K562 (cell line): ENCODE measurements around the gene CCDC50. TPM values are rescaled to one million over a fixed set of nuclear protein-coding genes. Genes with fewer than 3 reads are reported as not detected.

Source experiments
- ATAC-seq: fragments of 200-7000 bp; cut with Tn5 transposase; 3 replicates; pipeline ENCODE4 v1.9.1; 2020; ENCODE audit warnings: moderate library complexity
- BruUV-seq: library from RNA; stranded (reverse); fragments of 400-500 nt; replicated peaks from 2 replicates; lab custom pipeline; 2021; lab: Mats Ljungman, UMichigan
- CTCF ChIA-PET: fragments of 300-600 bp; formaldehyde crosslinking; extraction: SDS; loops from one replicate; lab custom pipeline; 2021; ENCODE audit warnings: low intra/inter-chr PET ratio; lab: Yijun Ruan, JAX
- POLR2A ChIA-PET: fragments of 300-600, 350-650 bp; sonication (Branson Sonifier 250); formaldehyde crosslinking; extraction: SDS; loops from one replicate; lab custom pipeline; 2021; ENCODE audit warnings: antibody characterized with exemption, inconsistent platforms; lab: Yijun Ruan, JAX
- DNase-seq, 4 experiments: peaks; one replicate each; pipeline versions ENCODE4 v3.0.0 to v3.0.0-alpha.2; 2011 to 2018; ENCODE audit warnings: low spot score in 3 of 4, mixed read lengths in 3 of 4; ENCODE audit errors: extremely low read depth in 1 of 4
- FAIRE-seq: peaks from 2 replicates; lab custom pipeline; 2011; peaks lifted over from hg19 to GRCh38; lab: Jason Lieb, UNC
- H2AFZ ChIP-seq: 2 replicates; pipeline ENCODE4 v1.6.0; 2011; ENCODE audit warnings: low read depth, low read length, control low read depth, inconsistent platforms
- H3K27ac ChIP-seq: fragments of 200-600 bp; 3 replicates; pipeline ENCODE4 v1.8.0; 2011; ENCODE audit warnings: low read depth, mild to moderate bottlenecking, control low read depth, inconsistent platforms, low read length, moderate library complexity, mixed read lengths; ENCODE audit errors: extremely low read depth
- H3K27me3 ChIP-seq, 2 experiments: fragments of 300-600 bp in 1 of 2; 2 replicates in 1 of 2; 3 replicates in 1 of 2; pipeline versions ENCODE4 v1.6.0 to v1.8.0; 2011; ENCODE audit warnings: inconsistent platforms in 2 of 2, low read length in 2 of 2, mild to moderate bottlenecking in 1 of 2, mixed read lengths in 1 of 2, moderate library complexity in 1 of 2; ENCODE audit not compliant: control insufficient read depth in 2 of 2, insufficient read depth in 2 of 2
- H3K36me3 ChIP-seq: fragments of 300-600 bp; 3 replicates; pipeline ENCODE4 v1.8.0; 2011; ENCODE audit warnings: mild to moderate bottlenecking, low read length, inconsistent platforms; ENCODE audit not compliant: control insufficient read depth, insufficient read depth
- H3K4me1 ChIP-seq, 2 experiments: fragments of 200-600 bp in 1 of 2; replicated peaks in 1 of 2; 2 replicates in 1 of 2; 3 replicates in 1 of 2; pipeline versions ENCODE4 v1.5.1 to v1.8.0; 2011; ENCODE audit warnings: inconsistent platforms in 2 of 2, low read length in 2 of 2, mild to moderate bottlenecking in 1 of 2, mixed read lengths in 1 of 2, moderate library complexity in 1 of 2; ENCODE audit not compliant: control insufficient read depth in 2 of 2, insufficient read depth in 2 of 2
- H3K4me2 ChIP-seq: 2 replicates; pipeline ENCODE4 v1.6.1; 2011; ENCODE audit warnings: low read length, control low read depth, inconsistent platforms, mixed read lengths; ENCODE audit not compliant: insufficient read depth
- H3K4me3 ChIP-seq: fragments of 200-600 bp; sonication (generic), shearing (Covaris generic); 2 replicates; pipeline ENCODE4 v1.5.1; 2016; ENCODE audit warnings: control low read depth, inconsistent platforms
- H3K79me2 ChIP-seq: fragments of 200-600 bp; 3 replicates; pipeline ENCODE4 v1.8.0; 2011; ENCODE audit warnings: low read length, inconsistent platforms; ENCODE audit not compliant: control insufficient read depth, insufficient read depth
- H3K9ac ChIP-seq, 2 experiments: 2 replicates each; pipeline versions ENCODE4 v1.6.0 to v1.6.1; 2011; ENCODE audit warnings: low read depth in 2 of 2, low read length in 2 of 2, control low read depth in 1 of 2, inconsistent platforms in 1 of 2, mild to moderate bottlenecking in 1 of 2, mixed read lengths in 1 of 2; ENCODE audit not compliant: insufficient read depth in 1 of 2
- H3K9me1 ChIP-seq: one replicate; pipeline ENCODE4 v1.6.0; 2011; ENCODE audit warnings: inconsistent platforms, mild to moderate bottlenecking, low read length, moderate library complexity; ENCODE audit not compliant: control insufficient read depth, insufficient read depth
- H3K9me3 ChIP-seq: replicated peaks from 2 replicates; pipeline ENCODE4 v1.5.1; 2011; ENCODE audit warnings: low read depth, low read length, inconsistent platforms; ENCODE audit not compliant: control insufficient read depth, insufficient read depth
- H4K20me1 ChIP-seq: replicated peaks from 2 replicates; pipeline ENCODE4 v1.6.1; 2011; ENCODE audit warnings: low read length, inconsistent platforms, mixed read lengths; ENCODE audit not compliant: control insufficient read depth, insufficient read depth
- HMGN3 ChIP-seq: IDR thresholded peaks from 2 replicates; pipeline ENCODE4 v1.6.1; 2011; ENCODE audit warnings: borderline replicate concordance, low read depth, mild to moderate bottlenecking, mixed read lengths, low read length; ENCODE audit not compliant: insufficient read length; ENCODE audit errors: extremely low read depth
- NR3C1 ChIP-seq: sonication (generic); formaldehyde crosslinking; IDR thresholded peaks from 2 replicates; pipeline ENCODE4 v1.8.1; 2022; ENCODE audit warnings: missing genetic modification reagents
- RBBP5 ChIP-seq: fragments of 200-600 bp; sonication (generic); IDR thresholded peaks from 2 replicates; pipeline ENCODE4 v1.6.1; 2012; ENCODE audit warnings: borderline replicate concordance, mild to moderate bottlenecking, low read length, control low read depth, inconsistent platforms; ENCODE audit not compliant: insufficient read depth, poor library complexity, severe bottlenecking
- SMAD1 ChIP-seq: fragments of 150-350 bp; IDR thresholded peaks from 2 replicates; pipeline ENCODE4 v1.6.1; 2014; ENCODE audit warnings: low read length, low read depth; ENCODE audit not compliant: partially characterized antibody
- SMAD2 ChIP-seq: fragments of 150-350 bp; IDR thresholded peaks from 2 replicates; pipeline ENCODE4 v1.6.1; 2014; ENCODE audit warnings: low read depth, mild to moderate bottlenecking, low read length
- TARDBP ChIP-seq: fragments of 450-650 bp; IDR thresholded peaks from 2 replicates; pipeline ENCODE4 v1.6.1; 2016
- TSC22D4 ChIP-seq: fragments of 450-650 bp; IDR thresholded peaks from 2 replicates; pipeline ENCODE4 v1.6.1; 2016; ENCODE audit warnings: missing genetic modification characterization, missing biosample characterization, control low read depth
- ZNF408 ChIP-seq: fragments of 250-450 bp; sonication (Bioruptor Pico); IDR thresholded peaks from 2 replicates; pipeline ENCODE4 v1.4.0; 2020; ENCODE audit warnings: low read depth, mild to moderate bottlenecking, moderate library complexity
- ZNF79 ChIP-seq: fragments of 250-450 bp; sonication (Bioruptor Pico); IDR thresholded peaks from 2 replicates; pipeline ENCODE4 v1.4.0; 2020; ENCODE audit warnings: low read depth, mild to moderate bottlenecking, moderate library complexity
- WGBS: fragments of 100-300 bp; shearing (Covaris generic); methylation state at CpG from one replicate; pipeline ENCODE4 v1.1.6; 2016; ENCODE audit warnings: low coverage, mixed read lengths; ENCODE audit not compliant: insufficient coverage; ENCODE audit errors: missing lambda C conversion rate; 5-methylcytosine and 5-hydroxymethylcytosine counted together
- in situ Hi-C: fragments of 300-500 bp; cut with MboI; formaldehyde crosslinking; loops from 4 replicates; pipeline ENCODE4 v1.15.0; 2018; ENCODE audit warnings: inconsistent platforms, mixed read lengths
- intact Hi-C: fragments of 100-400 bp; cut with micrococcal nuclease; formaldehyde crosslinking; loops from 2 replicates; pipeline ENCODE4 v1.14.2; 2022
- polyA plus RNA-seq, 8 experiments: library from polyadenylated mRNA; depleted of rRNA in 4 of 8; stranded (reverse) in 5 of 8; unstranded in 3 of 8; fragments of >200 nt; fragmentation: Nextera tagmentation in 2 of 8; fragmentation: Illumina TruSeq in 1 of 8; extraction: Ambion mirVana in 2 of 8; extraction: Trizol in 1 of 8; gene quantifications; 2 replicates each; pipeline versions ENCODE4 v1.2.1 to v1.2.3, GENCODE V29; 2011 to 2014; ENCODE audit warnings: inconsistent platforms in 1 of 8, missing spikeins in 1 of 8
- total RNA-seq, 7 experiments: library from RNA; depleted of rRNA in 6 of 7; stranded (reverse); fragments of >200 nt in 6 of 7; fragmentation: Illumina TruSeq in 2 of 7; extraction: Trizol in 2 of 7; gene quantifications; 2 replicates each; pipeline versions ENCODE4 v1.2.1 to v1.2.3, GENCODE V29; 2011 to 2021; ENCODE audit warnings: low replicate concordance in 1 of 7
- TF ChIP-seq, protein P1 (sequence below), 2 experiments: IDR thresholded peaks; 2 replicates each; pipeline ENCODE4 v1.6.1; 2011; ENCODE audit warnings: borderline replicate concordance in 1 of 2, control low read depth in 1 of 2, low read depth in 1 of 2, low read length in 1 of 2, mild to moderate bottlenecking in 1 of 2, mixed read lengths in 1 of 2, moderate library complexity in 1 of 2; ENCODE audit not compliant: insufficient read depth in 1 of 2, insufficient read length in 1 of 2, poor library complexity in 1 of 2, severe bottlenecking in 1 of 2; ENCODE audit errors: extremely low read depth in 1 of 2

Gene CCDC50
- total and polyA plus RNA-seq, 9 of the 15 experiments (the other 6 are each of a cell fraction or from before 2014, with no cell fraction given), result 8.4 to 63.4 (median 40.4) TPM

DNA sequence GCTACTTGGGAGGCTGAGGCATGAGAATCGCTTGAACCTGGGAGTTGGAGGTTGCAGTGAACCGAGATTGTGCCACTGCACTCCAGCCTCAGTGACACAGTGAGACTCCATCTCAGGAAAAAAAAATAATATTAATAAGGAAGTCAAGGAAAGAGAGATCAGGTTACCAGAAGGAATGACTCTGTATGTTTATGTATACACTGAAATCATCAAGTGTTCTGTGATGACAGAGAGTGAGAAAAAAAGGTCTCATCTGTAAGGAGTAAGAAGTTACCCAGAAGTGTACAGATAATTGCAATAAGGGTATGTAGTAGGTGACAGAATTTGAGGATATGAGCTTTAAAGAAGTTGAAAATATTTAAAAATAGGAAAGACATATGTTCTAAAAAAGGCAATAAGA is 4.3 kb upstream of the CCDC50 start:
- no peaks in the 10 kb centered on the region for H3K36me3 ChIP-seq
- no peaks in the 10 kb centered on the region for H4K20me1 ChIP-seq
- WGBS, result 3% methylated on average over 2 of the region's 2 CpGs
- in situ Hi-C loops, result no loop called here
- peaks cover 10% of the 10 kb centered on the region in 2 experiments; a peak in 3 of 5 replicates for H3K4me1 ChIP-seq
- no peak overlapping the region for H3K9ac ChIP-seq
- TF ChIP-seq TSC22D4 (no peak), ZNF79 (CRISPR knock-in tag) (no peak), RBBP5 (no peak), NR3C1 (no peak), ZNF408 (CRISPR knock-in tag) (no peak), SMAD2 (no peak), SMAD1 (no peak), HMGN3 (no peak), TARDBP (no peak)
- TF ChIP-seq, protein P1, sequence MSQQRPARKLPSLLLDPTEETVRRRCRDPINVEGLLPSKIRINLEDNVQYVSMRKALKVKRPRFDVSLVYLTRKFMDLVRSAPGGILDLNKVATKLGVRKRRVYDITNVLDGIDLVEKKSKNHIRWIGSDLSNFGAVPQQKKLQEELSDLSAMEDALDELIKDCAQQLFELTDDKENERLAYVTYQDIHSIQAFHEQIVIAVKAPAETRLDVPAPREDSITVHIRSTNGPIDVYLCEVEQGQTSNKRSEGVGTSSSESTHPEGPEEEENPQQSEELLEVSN (IDR thresholded peaks at IDR 0.05; ENCODE audit: borderline replicate concordance in 1 of 2, extremely low read depth in 1 of 2, insufficient read depth in 1 of 2, insufficient read length in 1 of 2, low read depth in 1 of 2, low read length in 1 of 2, poor library complexity in 1 of 2, severe bottlenecking in 1 of 2), result no peak
- peaks cover 5% of the 10 kb centered on the region for H3K79me2 ChIP-seq
- H3K9me1 ChIP-seq, result no peaks in the 10 kb centered on the region
- POLR2A ChIA-PET, result no interaction called here
- FAIRE-seq (no peak), DNase-seq (no peak), ATAC-seq (no peak)
- intact Hi-C loops, result no loop called here
- H2AFZ ChIP-seq, result no peak overlapping the region
- no peak overlapping the region for H3K4me3 ChIP-seq
- no peaks in the 10 kb centered on the region for H3K27me3 ChIP-seq
- H3K9me3 ChIP-seq, result no peaks in the 10 kb centered on the region
- CTCF ChIA-PET, result no interaction called here
- H3K4me2 ChIP-seq, result no peak overlapping the region
- no peak overlapping the region for H3K27ac ChIP-seq
- BruUV-seq, result no TSS peak
